Pulmonary artery endothelial cell (primary cell): ENCODE measurements around the gene RAB40B. TPM values are rescaled to one million over a fixed set of nuclear protein-coding genes. Genes with fewer than 3 reads are reported as not detected.

Experiments
- DNase-seq: peaks from one replicate; pipeline ENCODE4 v3.0.0-alpha.2; 2011; ENCODE audit warnings: low read depth, low spot score
- total RNA-seq: library from RNA; depleted of rRNA; stranded (reverse); fragments of >200 nt; gene quantifications from 2 replicates; pipeline ENCODE4 v1.2.3, GENCODE V29; 2014

Gene RAB40B
- total RNA-seq, 1 donor from 2014 or later: 9.1 TPM

GRCh38 chr17:82616021-82616711 is 82.3 kb downstream of the RAB40B start:
- no peak for DNase-seq

- DNase-seq: no peak
Observed at GRCh38 chr17:82615084-82616020, 83.1 kb downstream of the RAB40B start.

GRCh38 chr17:82614095-82614631 is 84.3 kb downstream of the RAB40B start:
- no peak for DNase-seq

- no peak for DNase-seq
Observed at GRCh38 chr17:82613283-82614094, 85.0 kb downstream of the RAB40B start.

GRCh38 chr17:82611140-82612058 is 87.1 kb downstream of the RAB40B start:
- DNase-seq: no peak

- no peak for DNase-seq
Observed at GRCh38 chr17:82609655-82610054, 88.8 kb downstream of the RAB40B start.

- no peak for DNase-seq
Observed at GRCh38 chr17:82608816-82609215, 89.7 kb downstream of the RAB40B start.

GRCh38 chr17:82605939-82606600 is 92.4 kb downstream of the RAB40B start:
- no peak for DNase-seq

Other genes starting within 250 kb of the RAB40B start
- gene CYBC1, start 247.9 kb downstream of the RAB40B start, total RNA-seq: 44.8 and 52.4 TPM in 2 replicates
- gene NARF, start 240.0 kb downstream of the RAB40B start, total RNA-seq: 43.7 and 51.4 TPM in 2 replicates
- gene FOXK2, start 179.0 kb downstream of the RAB40B start, total RNA-seq: 29.7 and 31.6 TPM in 2 replicates
- gene WDR45B, start 50.3 kb downstream of the RAB40B start, total RNA-seq: 59.4 and 79.9 TPM in 2 replicates
- gene FN3KRP, start 18.0 kb upstream of the RAB40B start, total RNA-seq: 29.1 and 37.2 TPM in 2 replicates
- gene FN3K, start 36.9 kb upstream of the RAB40B start, total RNA-seq: 4.2 and 5.3 TPM in 2 replicates
- gene TBCD, start 53.4 kb upstream of the RAB40B start, total RNA-seq: 39.0 and 77.0 TPM in 2 replicates
- under 0.01 and 0.07 TPM in 2 replicates for gene ZNF750, start 141.3 kb upstream of the RAB40B start, total RNA-seq